Activated CD4-positive, CD25-positive, alpha-beta regulatory T cell treated with anti-CD3 and anti-CD28 coated beads, Interleukin-2, amount 50 U/mL, for 24 hours (primary cell): ENCODE data around the gene USP17L5.
"Not testable (repeated sequence)": the region's sequence is repeated elsewhere in the genome, so short reads cannot be mapped to it uniquely, and the experiment has no call there.

Source experiments
- ATAC-seq, 2 donors: fragments of 150-1000 bp; cut with Tn5 transposase; one replicate each; pipeline ENCODE4 v1.10.0; 2021; ENCODE audit warnings: mild to moderate bottlenecking in 1 of 2, moderate library complexity in 1 of 2

The USP17L5 gene, protein sequence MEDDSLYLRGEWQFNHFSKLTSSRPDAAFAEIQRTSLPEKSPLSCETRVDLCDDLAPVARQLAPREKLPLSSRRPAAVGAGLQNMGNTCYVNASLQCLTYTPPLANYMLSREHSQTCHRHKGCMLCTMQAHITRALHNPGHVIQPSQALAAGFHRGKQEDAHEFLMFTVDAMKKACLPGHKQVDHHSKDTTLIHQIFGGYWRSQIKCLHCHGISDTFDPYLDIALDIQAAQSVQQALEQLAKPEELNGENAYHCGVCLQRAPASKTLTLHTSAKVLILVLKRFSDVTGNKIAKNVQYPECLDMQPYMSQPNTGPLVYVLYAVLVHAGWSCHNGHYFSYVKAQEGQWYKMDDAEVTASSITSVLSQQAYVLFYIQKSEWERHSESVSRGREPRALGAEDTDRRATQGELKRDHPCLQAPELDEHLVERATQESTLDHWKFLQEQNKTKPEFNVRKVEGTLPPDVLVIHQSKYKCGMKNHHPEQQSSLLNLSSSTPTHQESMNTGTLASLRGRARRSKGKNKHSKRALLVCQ

DNA sequence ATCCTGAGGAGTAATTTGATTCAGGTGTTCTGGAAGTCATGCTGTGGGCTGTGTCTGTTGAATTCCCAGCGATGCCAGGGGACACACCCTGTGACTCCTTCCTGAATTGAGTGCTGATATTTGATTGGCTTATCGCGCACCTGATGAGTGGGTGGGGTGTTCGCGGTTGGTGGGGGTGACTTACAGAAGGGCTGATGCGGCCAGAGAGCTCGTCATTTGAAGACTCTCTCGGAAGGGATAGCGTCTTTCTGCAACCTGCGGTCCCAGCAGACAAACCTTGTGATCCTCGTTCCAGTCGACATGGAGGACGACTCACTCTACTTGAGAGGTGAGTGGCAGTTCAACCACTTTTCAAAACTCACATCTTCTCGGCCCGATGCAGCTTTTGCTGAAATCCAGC is at the start of gene USP17L5:
Gene USP17L5 (plus strand): TSS at position 301 of the 400 bp plus-strand sequence. CDS start 0 bp downstream, at position 301.
- ATAC-seq, result not testable (repeated sequence)

DNA sequence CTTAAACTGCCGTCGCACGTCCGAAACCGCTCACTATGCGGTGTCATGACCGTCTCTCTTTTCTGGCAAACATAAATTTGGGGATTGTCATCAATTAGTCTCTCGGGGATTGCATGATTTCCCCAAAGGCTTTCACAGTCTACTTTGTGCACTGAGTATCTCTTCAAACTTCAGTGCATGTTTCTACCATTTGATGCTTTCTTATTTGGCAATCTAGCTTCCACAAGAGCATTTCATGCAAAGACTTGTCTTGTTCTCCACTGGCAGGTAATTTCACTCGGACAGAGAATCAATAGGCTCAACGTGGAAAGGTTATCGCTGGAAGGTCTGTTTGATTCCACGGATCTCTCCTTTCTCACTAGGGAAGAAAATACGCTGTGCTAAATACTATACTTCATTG is 15.0 kb upstream of the USP17L5 start:
- not testable (repeated sequence) for ATAC-seq

DNA sequence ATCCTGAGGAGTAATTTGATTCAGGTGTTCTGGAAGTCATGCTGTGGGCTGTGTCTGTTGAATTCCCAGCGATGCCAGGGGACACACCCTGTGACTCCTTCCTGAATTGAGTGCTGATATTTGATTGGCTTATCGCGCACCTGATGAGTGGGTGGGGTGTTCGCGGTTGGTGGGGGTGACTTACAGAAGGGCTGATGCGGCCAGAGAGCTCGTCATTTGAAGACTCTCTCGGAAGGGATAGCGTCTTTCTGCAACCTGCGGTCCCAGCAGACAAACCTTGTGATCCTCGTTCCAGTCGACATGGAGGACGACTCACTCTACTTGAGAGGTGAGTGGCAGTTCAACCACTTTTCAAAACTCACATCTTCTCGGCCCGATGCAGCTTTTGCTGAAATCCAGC is 14.3 kb upstream of the USP17L5 start, which contains the start of gene USP17L24:
Gene USP17L24 (plus strand): TSS at position 301 of the 400 bp plus-strand sequence. CDS start 0 bp downstream, at position 301.
- ATAC-seq, result not testable (repeated sequence)

DNA sequence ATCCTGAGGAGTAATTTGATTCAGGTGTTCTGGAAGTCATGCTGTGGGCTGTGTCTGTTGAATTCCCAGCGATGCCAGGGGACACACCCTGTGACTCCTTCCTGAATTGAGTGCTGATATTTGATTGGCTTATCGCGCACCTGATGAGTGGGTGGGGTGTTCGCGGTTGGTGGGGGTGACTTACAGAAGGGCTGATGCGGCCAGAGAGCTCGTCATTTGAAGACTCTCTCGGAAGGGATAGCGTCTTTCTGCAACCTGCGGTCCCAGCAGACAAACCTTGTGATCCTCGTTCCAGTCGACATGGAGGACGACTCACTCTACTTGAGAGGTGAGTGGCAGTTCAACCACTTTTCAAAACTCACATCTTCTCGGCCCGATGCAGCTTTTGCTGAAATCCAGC is 9.6 kb upstream of the USP17L5 start, which contains the start of gene USP17L25:
Gene USP17L25 (plus strand): TSS at position 301 of the 400 bp plus-strand sequence. CDS start 0 bp downstream, at position 301.
- not testable (repeated sequence) for ATAC-seq

DNA sequence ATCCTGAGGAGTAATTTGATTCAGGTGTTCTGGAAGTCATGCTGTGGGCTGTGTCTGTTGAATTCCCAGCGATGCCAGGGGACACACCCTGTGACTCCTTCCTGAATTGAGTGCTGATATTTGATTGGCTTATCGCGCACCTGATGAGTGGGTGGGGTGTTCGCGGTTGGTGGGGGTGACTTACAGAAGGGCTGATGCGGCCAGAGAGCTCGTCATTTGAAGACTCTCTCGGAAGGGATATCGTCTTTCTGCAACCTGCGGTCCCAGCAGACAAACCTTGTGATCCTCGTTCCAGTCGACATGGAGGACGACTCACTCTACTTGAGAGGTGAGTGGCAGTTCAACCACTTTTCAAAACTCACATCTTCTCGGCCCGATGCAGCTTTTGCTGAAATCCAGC is 4.8 kb upstream of the USP17L5 start, which contains the start of gene USP17L26:
Gene USP17L26 (plus strand): TSS at position 301 of the 400 bp plus-strand sequence. CDS start 0 bp downstream, at position 301.
- not testable (repeated sequence) for ATAC-seq

DNA sequence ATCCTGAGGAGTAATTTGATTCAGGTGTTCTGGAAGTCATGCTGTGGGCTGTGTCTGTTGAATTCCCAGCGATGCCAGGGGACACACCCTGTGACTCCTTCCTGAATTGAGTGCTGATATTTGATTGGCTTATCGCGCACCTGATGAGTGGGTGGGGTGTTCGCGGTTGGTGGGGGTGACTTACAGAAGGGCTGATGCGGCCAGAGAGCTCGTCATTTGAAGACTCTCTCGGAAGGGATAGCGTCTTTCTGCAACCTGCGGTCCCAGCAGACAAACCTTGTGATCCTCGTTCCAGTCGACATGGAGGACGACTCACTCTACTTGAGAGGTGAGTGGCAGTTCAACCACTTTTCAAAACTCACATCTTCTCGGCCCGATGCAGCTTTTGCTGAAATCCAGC is 4.6 kb downstream of the USP17L5 start, which contains the start of gene USP17L27:
Gene USP17L27 (plus strand): TSS at position 301 of the 400 bp plus-strand sequence. CDS start 0 bp downstream, at position 301.
- not testable (repeated sequence) for ATAC-seq

DNA sequence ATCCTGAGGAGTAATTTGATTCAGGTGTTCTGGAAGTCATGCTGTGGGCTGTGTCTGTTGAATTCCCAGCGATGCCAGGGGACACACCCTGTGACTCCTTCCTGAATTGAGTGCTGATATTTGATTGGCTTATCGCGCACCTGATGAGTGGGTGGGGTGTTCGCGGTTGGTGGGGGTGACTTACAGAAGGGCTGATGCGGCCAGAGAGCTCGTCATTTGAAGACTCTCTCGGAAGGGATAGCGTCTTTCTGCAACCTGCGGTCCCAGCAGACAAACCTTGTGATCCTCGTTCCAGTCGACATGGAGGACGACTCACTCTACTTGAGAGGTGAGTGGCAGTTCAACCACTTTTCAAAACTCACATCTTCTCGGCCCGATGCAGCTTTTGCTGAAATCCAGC is 9.4 kb downstream of the USP17L5 start, which contains the start of gene USP17L28:
Gene USP17L28 (plus strand): TSS at position 301 of the 400 bp plus-strand sequence. CDS start 0 bp downstream, at position 301.
- ATAC-seq, result not testable (repeated sequence)

DNA sequence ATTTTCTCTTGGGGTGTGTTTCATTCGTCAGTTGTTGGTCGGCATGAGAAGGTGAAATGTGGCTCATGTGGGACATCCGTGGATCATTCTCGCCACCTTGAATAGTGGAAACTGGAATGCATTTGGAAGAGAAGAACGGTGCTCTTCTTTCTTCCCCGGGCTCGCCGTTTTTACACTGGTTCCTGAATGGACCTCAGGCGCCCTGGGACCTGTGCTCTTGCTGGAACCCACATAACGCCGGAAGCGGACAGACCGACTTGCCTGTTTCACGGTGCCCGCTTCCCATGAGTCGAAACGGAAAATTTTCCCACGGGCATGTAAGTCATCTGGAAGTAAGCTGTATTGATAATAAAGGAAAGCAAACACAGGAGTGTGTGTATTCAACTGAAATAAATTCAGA is 11.7 kb downstream of the USP17L5 start:
- ATAC-seq, result not testable (repeated sequence)

DNA sequence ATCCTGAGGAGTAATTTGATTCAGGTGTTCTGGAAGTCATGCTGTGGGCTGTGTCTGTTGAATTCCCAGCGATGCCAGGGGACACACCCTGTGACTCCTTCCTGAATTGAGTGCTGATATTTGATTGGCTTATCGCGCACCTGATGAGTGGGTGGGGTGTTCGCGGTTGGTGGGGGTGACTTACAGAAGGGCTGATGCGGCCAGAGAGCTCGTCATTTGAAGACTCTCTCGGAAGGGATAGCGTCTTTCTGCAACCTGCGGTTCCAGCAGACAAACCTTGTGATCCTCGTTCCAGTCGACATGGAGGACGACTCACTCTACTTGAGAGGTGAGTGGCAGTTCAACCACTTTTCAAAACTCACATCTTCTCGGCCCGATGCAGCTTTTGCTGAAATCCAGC is 14.1 kb downstream of the USP17L5 start, which contains the start of gene USP17L29:
Gene USP17L29 (plus strand): TSS at position 301 of the 400 bp plus-strand sequence. CDS start 0 bp downstream, at position 301.
- not testable (repeated sequence) for ATAC-seq

DNA sequence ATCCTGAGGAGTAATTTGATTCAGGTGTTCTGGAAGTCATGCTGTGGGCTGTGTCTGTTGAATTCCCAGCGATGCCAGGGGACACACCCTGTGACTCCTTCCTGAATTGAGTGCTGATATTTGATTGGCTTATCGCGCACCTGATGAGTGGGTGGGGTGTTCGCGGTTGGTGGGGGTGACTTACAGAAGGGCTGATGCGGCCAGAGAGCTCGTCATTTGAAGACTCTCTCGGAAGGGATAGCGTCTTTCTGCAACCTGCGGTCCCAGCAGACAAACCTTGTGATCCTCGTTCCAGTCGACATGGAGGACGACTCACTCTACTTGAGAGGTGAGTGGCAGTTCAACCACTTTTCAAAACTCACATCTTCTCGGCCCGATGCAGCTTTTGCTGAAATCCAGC is 23.6 kb downstream of the USP17L5 start, which contains the start of gene USP17L30:
Gene USP17L30 (plus strand): TSS at position 301 of the 400 bp plus-strand sequence. CDS start 0 bp downstream, at position 301.
- not testable (repeated sequence) for ATAC-seq

DNA sequence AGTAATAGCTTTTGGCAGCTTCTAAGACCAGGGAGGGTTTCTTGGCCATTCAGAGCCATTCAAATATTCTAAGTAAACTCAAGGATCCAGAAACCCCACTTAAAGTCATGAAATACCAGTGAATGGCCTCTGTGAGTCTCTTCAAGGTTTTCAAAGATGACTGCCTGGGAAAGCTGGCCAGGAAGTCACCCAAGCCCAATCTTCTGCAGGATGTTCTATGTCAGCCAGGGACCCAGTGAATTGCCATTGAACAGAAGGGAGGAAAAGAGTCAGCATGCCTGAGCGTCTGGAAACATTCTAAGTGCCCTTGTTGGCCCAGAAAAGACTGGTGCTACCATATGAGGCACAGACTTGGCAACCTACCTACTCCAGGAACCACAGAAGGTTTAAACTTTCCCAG is 40.7 kb downstream of the USP17L5 start:
- ATAC-seq, result not testable (repeated sequence)

DNA sequence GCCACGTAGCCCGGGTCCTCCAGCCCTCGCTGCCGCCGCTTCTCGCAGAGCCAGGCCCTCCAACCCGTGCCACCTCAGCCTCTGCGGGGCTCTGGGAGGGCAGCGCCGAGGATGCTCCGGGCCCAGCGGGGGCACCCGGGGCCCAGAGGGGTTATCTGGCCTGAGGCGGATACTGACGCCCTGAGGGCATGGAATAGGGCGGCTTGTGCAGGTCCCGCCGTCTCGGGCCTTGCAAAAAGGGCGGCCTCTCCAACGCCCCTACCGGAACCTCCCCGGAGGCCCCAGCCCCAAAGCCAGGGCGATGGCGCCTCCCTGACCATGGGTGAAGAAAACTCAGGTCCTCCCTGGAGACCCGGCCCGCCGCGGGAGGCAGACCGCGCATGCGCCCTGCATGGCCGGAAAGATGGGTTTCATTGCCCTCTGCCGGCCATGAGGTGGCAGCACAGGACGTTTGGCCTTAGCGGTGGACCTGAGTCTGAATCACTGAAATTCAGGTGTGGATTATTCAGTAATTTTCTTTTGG is 41.9 kb downstream of the USP17L5 start:
- peak in 1 of 2 donors; percentile 38 for ATAC-seq

DNA sequence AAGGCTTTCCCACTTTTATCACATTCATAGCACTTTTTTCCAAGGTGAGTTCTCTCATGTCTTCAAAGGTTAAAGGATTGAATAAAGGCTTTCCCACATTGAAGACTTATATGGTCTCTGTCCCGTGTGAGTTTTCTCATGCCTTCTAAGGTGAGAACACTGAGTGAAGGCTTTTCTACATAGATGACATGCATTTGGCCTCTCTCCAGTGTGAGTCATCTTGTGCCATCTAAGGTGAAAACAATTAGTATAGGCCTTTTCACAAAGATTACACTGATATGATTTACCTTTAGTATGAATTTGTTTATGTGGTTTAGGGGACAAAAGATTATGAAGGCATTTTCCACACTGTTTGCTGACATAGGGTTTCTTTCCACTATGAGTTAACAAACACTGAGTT is 44.9 kb downstream of the USP17L5 start:
- no peak for ATAC-seq

DNA sequence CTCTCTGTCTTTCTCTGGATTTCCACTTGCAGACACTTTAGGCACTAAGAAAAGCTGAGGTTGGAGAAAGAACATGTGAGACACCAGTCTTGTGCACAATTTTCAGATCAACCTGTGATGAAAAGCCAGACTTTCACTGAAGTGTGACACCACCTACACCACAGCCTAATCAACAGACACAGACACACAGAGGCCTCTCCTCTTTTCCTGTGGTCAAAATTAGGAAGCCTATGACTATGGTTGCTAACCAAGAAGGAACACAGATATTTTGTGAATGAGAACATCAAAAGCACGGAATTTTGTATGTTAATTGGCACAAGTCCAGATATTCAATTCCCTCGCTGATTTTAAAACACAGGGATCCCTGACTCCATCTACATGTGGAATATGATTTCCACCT is 49.8 kb downstream of the USP17L5 start:
- not testable (repeated sequence) for ATAC-seq
